ENCODE data around the gene LRRC45.

The LRRC45 gene

GRCh38 chr17:82004517-82005455 is 18.3 kb upstream of the LRRC45 start:
- no peaks in the 10 kb centered on the region for H3K9me3 ChIP-seq (ENCODE audit: insufficient read depth, low read depth, low read length)
- no peak overlapping the region for H3K27ac ChIP-seq (ENCODE audit: low read length)
- H3K36me3 ChIP-seq (ENCODE audit: insufficient read depth, low read depth, low read length): no peaks in the 10 kb centered on the region
- no peaks in the 10 kb centered on the region for H3K27me3 ChIP-seq (ENCODE audit: insufficient read depth, low read length)
- no peaks in the 10 kb centered on the region for H3K4me1 ChIP-seq (ENCODE audit: insufficient read depth, low read length)
- H3K4me3 ChIP-seq (ENCODE audit: low read length): no peak overlapping the region
- H3K9ac ChIP-seq (ENCODE audit: low read depth, low read length): no peak overlapping the region

- Histone ChIP-seq H3K4me3 (ENCODE audit: low read length) (no peak overlapping the region), H3K9me3 (ENCODE audit: insufficient read depth, low read depth, low read length) (no peaks in the 10 kb centered on the region), H3K27me3 (ENCODE audit: insufficient read depth, low read length) (no peaks in the 10 kb centered on the region), H3K27ac (ENCODE audit: low read length) (no peak overlapping the region), H3K36me3 (ENCODE audit: insufficient read depth, low read depth, low read length) (no peaks in the 10 kb centered on the region), H3K9ac (ENCODE audit: low read depth, low read length) (no peak overlapping the region), H3K4me1 (ENCODE audit: insufficient read depth, low read length) (no peaks in the 10 kb centered on the region)
Measured at GRCh38 chr17:82005701-82006348, 17.3 kb upstream of the LRRC45 start.

GRCh38 chr17:82006468-82007227 is 16.5 kb upstream of the LRRC45 start:
- Histone ChIP-seq H3K9me3 (ENCODE audit: insufficient read depth, low read depth, low read length) (no peaks in the 10 kb centered on the region), H3K27me3 (ENCODE audit: insufficient read depth, low read length) (no peaks in the 10 kb centered on the region), H3K36me3 (ENCODE audit: insufficient read depth, low read depth, low read length) (no peaks in the 10 kb centered on the region), H3K4me3 (ENCODE audit: low read length) (no peak overlapping the region), H3K9ac (ENCODE audit: low read depth, low read length) (no peak overlapping the region), H3K4me1 (ENCODE audit: insufficient read depth, low read length) (no peaks in the 10 kb centered on the region), H3K27ac (ENCODE audit: low read length) (no peak overlapping the region)

GRCh38 chr17:82007228-82007494 is 15.9 kb upstream of the LRRC45 start:
- Histone ChIP-seq H3K27me3 (ENCODE audit: insufficient read depth, low read length) (no peaks in the 10 kb centered on the region), H3K9ac (ENCODE audit: low read depth, low read length) (no peak overlapping the region), H3K36me3 (ENCODE audit: insufficient read depth, low read depth, low read length) (no peaks in the 10 kb centered on the region), H3K27ac (ENCODE audit: low read length) (no peak overlapping the region), H3K4me3 (ENCODE audit: low read length) (no peak overlapping the region), H3K4me1 (ENCODE audit: insufficient read depth, low read length) (no peaks in the 10 kb centered on the region), H3K9me3 (ENCODE audit: insufficient read depth, low read depth, low read length) (no peaks in the 10 kb centered on the region)

- Histone ChIP-seq H3K9ac (ENCODE audit: low read depth, low read length) (no peak overlapping the region), H3K4me1 (ENCODE audit: insufficient read depth, low read length) (no peaks in the 10 kb centered on the region), H3K27ac (ENCODE audit: low read length) (no peak overlapping the region), H3K4me3 (ENCODE audit: low read length) (no peak overlapping the region), H3K27me3 (ENCODE audit: insufficient read depth, low read length) (no peaks in the 10 kb centered on the region), H3K36me3 (ENCODE audit: insufficient read depth, low read depth, low read length) (no peaks in the 10 kb centered on the region), H3K9me3 (ENCODE audit: insufficient read depth, low read depth, low read length) (no peaks in the 10 kb centered on the region)
Measured at GRCh38 chr17:82007495-82008257, 15.4 kb upstream of the LRRC45 start.

GRCh38 chr17:82008258-82008940 is 14.7 kb upstream of the LRRC45 start:
- Histone ChIP-seq H3K36me3 (ENCODE audit: insufficient read depth, low read depth, low read length) (no peaks in the 10 kb centered on the region), H3K27ac (ENCODE audit: low read length) (no peak overlapping the region), H3K9me3 (ENCODE audit: insufficient read depth, low read depth, low read length) (no peaks in the 10 kb centered on the region), H3K27me3 (ENCODE audit: insufficient read depth, low read length) (no peaks in the 10 kb centered on the region), H3K4me3 (ENCODE audit: low read length) (no peak overlapping the region), H3K9ac (ENCODE audit: low read depth, low read length) (no peak overlapping the region), H3K4me1 (ENCODE audit: insufficient read depth, low read length) (no peaks in the 10 kb centered on the region)

GRCh38 chr17:82008941-82009405 is 14.1 kb upstream of the LRRC45 start:
- Histone ChIP-seq H3K4me3 (ENCODE audit: low read length) (no peak overlapping the region), H3K36me3 (ENCODE audit: insufficient read depth, low read depth, low read length) (no peaks in the 10 kb centered on the region), H3K27ac (ENCODE audit: low read length) (no peak overlapping the region), H3K9me3 (ENCODE audit: insufficient read depth, low read depth, low read length) (no peaks in the 10 kb centered on the region), H3K4me1 (ENCODE audit: insufficient read depth, low read length) (no peaks in the 10 kb centered on the region), H3K27me3 (ENCODE audit: insufficient read depth, low read length) (no peaks in the 10 kb centered on the region), H3K9ac (ENCODE audit: low read depth, low read length) (no peak overlapping the region)

- no peak overlapping the region for H3K4me3 ChIP-seq (ENCODE audit: low read length)
- H3K9me3 ChIP-seq (ENCODE audit: insufficient read depth, low read depth, low read length): no peaks in the 10 kb centered on the region
- no peaks in the 10 kb centered on the region for H3K27me3 ChIP-seq (ENCODE audit: insufficient read depth, low read length)
- no peak overlapping the region for H3K27ac ChIP-seq (ENCODE audit: low read length)
- H3K36me3 ChIP-seq (ENCODE audit: insufficient read depth, low read depth, low read length): no peaks in the 10 kb centered on the region
- no peak overlapping the region for H3K9ac ChIP-seq (ENCODE audit: low read depth, low read length)
- no peaks in the 10 kb centered on the region for H3K4me1 ChIP-seq (ENCODE audit: insufficient read depth, low read length)
Measured at GRCh38 chr17:82009413-82009812, 13.7 kb upstream of the LRRC45 start.

GRCh38 chr17:82010575-82011525 is 12.3 kb upstream of the LRRC45 start:
- Histone ChIP-seq H3K9me3 (ENCODE audit: insufficient read depth, low read depth, low read length) (no peaks in the 10 kb centered on the region), H3K9ac (ENCODE audit: low read depth, low read length) (no peak overlapping the region), H3K4me1 (ENCODE audit: insufficient read depth, low read length) (no peaks in the 10 kb centered on the region), H3K36me3 (ENCODE audit: insufficient read depth, low read depth, low read length) (no peaks in the 10 kb centered on the region), H3K27me3 (ENCODE audit: insufficient read depth, low read length) (no peaks in the 10 kb centered on the region), H3K27ac (ENCODE audit: low read length) (no peak overlapping the region), H3K4me3 (ENCODE audit: low read length) (no peak overlapping the region)

- H3K27me3 ChIP-seq (ENCODE audit: insufficient read depth, low read length): no peaks in the 10 kb centered on the region
- no peaks in the 10 kb centered on the region for H3K9me3 ChIP-seq (ENCODE audit: insufficient read depth, low read depth, low read length)
- H3K4me3 ChIP-seq (ENCODE audit: low read length): no peak overlapping the region
- H3K4me1 ChIP-seq (ENCODE audit: insufficient read depth, low read length): no peaks in the 10 kb centered on the region
- H3K36me3 ChIP-seq (ENCODE audit: insufficient read depth, low read depth, low read length): no peaks in the 10 kb centered on the region
- no peak overlapping the region for H3K27ac ChIP-seq (ENCODE audit: low read length)
- H3K9ac ChIP-seq (ENCODE audit: low read depth, low read length): no peak overlapping the region
Measured at GRCh38 chr17:82011617-82012187, 11.4 kb upstream of the LRRC45 start.
